Stimulated activated CD8-positive, alpha-beta memory T cell treated with anti-CD3 and anti-CD28 coated beads, Interleukin-15, amount 100 ng/mL, for 1 hour (primary cell): ENCODE results near the gene AGPAT1.
"Not testable (repeated sequence)": the region's sequence is repeated elsewhere in the genome, so short reads cannot be mapped to it uniquely, and the experiment has no call there.

ENCODE experiments used
- DNase-seq: peaks from one replicate; pipeline ENCODE4 v3.0.0-alpha.2; 2020; ENCODE audit warnings: low read depth

Gene AGPAT1

GRCh38 chr6:32198866-32199265 is 23.0 kb upstream of the AGPAT1 start:
- no peak for DNase-seq

DNA sequence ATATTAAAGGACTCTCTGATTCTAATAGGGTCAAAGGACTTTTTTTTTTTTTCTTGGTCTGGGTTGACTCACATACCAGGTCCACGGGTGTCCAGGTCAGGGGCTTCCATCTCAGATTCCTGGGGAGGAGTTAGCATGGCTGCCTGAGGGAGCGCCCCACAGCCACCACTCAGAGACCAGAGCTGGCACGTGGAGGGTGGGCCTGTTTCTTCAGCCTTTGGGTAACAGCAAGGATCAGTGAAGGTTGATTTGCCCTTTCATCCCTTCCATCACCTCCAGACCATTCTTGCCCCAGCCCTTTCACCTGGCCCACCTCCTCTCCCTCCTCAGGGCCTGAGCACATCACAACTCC is 22.4 kb upstream of the AGPAT1 start:
- DNase-seq = no peak

DNA sequence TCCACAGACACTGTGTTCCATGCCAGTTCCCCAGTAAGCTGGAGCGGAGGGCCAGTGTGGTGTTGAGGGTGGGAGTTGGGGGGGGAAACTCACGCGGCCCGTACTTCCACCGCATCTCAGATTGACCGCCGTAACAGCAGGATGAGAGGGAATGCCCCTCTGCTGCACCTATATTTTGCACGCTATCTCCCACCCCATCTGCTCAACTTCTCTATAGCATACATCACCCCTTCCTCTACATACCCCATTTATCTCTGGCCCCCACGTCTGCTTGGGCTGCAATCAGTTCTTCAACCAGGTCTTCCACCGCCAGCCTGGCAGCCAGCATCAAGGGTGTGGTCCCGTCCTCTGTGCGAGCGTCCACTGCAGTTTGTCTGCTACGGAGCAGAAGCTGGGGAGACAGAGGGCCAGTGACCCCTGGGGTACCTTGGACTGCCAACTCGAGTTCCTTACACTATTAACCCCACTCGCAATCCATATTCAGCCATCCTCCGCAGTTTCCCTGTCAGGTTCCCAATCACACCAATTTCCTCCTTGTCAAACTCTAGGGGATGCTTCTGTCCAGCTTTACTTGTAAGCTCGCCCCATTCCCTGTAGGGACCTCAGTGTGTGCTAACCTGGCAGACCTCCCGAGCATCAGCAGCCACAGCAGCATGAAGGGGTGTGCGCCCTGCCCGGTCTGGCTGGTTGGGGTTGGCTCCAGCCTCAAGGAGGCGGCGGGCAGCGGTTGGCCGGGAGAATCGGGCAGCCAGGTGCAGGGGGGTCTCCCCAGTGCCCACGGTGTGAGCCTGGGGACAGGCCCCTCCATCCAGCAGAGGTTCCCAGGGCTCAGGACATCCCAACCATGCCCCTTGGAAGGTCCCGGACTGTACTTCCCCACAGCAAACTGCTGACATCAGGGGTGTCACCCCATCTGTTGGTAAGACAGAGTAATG is 21.1 kb upstream of the AGPAT1 start:
- no peak for DNase-seq

- DNase-seq = peak; percentile 27
These were observed 20.2 kb upstream of the AGPAT1 start for GRCh38 chr6:32195902-32196681.

DNA sequence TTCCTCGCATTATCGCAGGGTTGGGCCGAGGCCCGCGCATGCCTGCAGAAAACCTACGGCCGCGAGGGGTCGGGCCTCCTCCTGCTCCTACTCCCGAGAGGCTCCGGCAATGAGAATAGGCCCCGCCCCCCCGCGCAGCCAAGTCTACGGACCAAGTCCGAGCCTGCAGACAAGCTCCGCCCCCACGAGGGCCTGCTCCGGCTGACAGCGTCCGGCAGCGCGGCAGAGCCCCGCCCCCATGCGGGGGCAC is 19.7 kb upstream of the AGPAT1 start:
- peak; percentile 99 for DNase-seq

GRCh38 chr6:32194825-32195651 is 19.2 kb upstream of the AGPAT1 start:
- DNase-seq = no peak

DNA sequence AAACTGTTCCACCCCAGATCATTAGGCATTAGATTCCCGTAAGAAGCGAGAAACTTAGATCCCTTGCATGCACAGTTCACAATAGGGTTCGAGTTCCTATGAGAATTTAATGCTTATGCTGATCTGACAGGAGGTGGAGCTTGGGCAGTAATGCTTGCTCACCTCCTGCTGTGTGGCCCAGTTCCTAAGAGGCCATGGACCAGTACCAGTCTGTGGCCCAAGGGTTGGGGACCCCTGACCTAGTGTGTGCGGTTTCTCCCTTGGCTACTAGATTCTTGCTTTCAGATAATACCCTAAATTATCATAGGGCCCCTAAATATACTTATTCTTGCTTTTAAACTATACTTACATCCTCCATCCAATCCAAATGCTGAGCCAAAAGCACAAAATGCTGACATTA is 18.5 kb upstream of the AGPAT1 start:
- DNase-seq = no peak

DNA sequence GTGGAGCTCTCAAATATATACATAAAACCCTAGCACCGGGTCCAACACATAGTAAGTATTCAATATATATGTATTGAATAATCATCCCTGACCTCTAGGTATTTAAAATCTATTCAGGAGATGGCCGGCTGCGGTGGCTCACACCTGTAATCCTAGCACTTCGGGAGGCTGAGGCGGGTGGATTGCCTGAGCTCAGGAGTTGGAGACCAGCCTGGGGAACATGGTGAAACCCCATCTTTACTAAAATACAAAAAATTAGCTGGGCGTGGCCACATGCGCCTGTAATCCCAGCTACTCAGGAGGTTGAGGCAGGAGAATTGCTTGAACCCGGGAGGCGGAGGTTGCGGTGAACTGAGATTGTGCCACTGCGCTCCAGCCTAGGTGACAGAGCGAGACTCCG is 17.2 kb upstream of the AGPAT1 start:
- DNase-seq = not testable (repeated sequence)

- peak; percentile 21 for DNase-seq
These were observed 16.7 kb upstream of the AGPAT1 start, which contains the start of gene GPSM3 for GRCh38 chr6:32192608-32193039. GPSM3 (minus strand) TSS chr6:32192643; CDS start chr6:32192513, 130 bp downstream.

- DNase-seq = no peak
These were observed 16.1 kb upstream of the AGPAT1 start for GRCh38 chr6:32191696-32192607.

GRCh38 chr6:32190911-32191677 is 15.2 kb upstream of the AGPAT1 start:
- DNase-seq = no peak

GRCh38 chr6:32190054-32190851 is 14.4 kb upstream of the AGPAT1 start, which contains the start of gene PBX2:
PBX2 (minus strand) TSS chr6:32190202; CDS start chr6:32189915, 287 bp downstream.
- peak; percentile 73 for DNase-seq

GRCh38 chr6:32189742-32190053 is 13.8 kb upstream of the AGPAT1 start:
- DNase-seq = no peak

DNA sequence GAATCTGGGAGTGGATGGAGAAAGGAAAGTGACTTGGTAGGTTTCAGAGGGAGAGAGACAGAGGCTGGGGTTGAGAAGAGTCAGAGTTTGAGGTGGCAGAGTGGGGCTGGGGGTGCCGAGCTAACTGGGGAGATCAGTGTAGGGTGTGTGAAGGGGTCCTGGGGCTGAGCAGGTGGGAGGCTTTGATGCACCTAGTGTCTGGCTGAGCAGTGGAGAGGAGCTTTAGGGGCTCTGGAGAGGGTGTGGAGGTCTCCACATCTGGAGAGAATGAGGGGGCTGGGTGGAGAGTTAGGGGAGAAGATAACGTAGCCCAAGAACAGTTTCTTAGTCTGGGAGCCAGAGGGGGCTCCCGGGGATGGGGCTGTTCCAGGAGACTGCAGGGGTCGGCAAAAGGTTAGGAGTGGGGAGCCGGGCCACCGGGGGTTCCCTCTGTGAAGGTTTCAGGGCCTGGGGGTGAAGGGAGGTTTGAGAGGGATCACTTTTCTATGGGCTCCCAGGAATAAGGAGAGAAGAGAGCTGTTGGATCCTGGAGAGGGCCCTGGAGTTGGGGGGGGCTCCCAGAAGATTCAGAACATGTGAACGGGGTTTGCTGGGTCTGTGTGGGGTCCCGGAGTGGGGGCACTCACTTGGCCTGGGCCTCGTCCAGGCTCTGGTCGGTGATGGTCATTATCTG is 13.3 kb upstream of the AGPAT1 start:
- no peak for DNase-seq

DNA sequence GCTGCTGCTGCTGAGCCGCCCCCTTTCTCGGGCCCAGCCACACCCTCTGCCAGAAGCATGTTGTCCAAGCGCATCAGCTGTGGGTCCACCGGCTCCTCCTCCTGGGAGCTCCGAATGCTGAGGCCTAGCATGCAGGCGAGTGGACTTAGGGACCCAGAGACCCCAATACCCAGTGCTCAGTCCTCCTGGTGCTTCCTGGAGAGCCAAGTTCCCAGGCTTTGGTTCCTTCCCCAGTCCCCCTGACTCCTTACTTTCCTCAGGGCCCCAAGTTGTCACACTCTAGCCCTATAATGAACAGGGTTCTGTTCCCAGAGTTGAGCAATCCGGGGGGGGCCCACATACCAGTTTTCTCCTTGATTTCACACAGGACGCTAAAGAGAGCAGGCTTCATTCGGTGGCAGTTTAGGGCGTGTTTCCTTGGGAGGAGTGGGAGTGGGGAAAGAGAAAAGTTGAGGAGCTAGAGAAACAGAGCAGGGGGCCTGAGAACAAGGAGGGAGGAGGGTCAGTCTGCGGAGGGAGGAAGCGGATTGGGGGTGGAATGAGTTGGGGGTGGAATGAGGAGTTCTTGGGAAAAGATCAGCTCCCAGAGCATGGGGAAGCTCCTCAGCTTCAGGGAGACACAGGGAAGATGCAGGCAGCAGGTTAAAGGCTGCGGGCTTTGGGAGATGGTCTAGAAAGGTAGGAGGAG is 12.6 kb upstream of the AGPAT1 start:
- DNase-seq = no peak

DNA sequence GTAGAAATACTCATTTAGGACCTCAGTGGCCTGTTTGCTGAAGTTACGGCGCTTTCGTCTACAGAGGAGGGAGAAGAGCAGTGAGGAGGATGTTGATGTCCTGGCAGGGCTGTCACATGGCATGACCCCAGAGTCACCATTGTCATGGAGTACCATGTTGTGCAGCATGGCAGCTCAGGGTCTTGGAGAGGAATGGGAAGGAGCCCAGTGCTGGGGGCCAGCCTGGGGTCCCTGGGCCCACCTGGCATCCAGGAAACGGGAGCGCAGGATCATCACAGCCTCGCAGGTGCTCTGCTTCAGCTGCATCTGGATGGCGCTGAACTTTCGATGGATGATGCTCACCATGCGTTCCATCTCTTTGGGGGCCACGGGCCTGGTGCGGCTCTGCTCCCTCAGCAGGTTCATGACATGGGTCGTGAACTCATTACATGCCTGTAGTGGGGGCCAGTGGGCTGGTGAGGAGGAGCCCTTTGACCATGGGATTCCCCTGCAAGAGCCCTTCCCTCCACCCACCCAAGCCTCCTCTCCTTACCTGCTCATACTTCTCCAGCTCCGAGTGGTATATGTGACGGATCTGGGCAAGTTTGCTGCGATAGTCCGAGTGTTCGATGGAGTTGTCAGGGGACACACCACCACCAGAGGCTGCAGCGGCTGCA is 12.0 kb upstream of the AGPAT1 start:
- not testable (repeated sequence) for DNase-seq

DNA sequence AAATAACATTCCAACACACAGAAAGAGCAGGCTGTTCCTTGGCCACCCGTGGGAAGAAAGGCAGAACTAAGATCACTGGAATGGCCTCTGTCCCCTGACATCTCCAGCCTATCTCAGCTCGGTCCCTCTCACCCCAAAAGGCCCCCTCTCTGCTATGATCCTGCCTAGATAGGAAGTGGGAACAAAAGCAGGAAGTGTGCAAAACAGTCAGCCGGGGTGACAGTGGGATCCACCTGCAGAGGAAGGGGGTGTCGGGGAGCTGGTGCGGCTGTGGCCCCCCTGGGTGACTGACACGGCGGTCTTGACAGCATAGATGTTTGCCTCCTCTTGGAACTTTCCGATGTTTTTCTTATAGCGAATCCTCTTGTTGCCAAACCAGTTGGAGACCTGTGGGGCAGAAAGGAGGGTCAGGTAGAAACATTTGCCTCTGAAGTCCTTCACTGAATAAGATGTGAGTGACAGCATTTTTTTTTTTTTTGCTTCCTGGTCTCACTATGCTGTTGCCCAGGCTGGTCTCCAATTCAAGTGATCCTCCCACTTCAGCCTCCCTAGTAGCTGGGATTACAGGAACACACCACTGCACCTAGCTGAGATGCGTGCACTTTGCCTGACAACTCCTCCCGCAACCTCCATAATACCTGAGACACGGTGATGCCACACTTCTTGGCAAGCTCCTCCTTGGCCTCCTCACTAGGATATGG is 11.3 kb upstream of the AGPAT1 start:
- DNase-seq = no peak
